HG02763 (cell line): ENCODE measurements around the gene RAB3IL1.

Experiments used
- ATAC-seq: cut with Tn5 transposase; IDR thresholded peaks from one replicate; pipeline ENCODE4 v1.9.1; 2021; ENCODE audit warnings: mild to moderate bottlenecking, moderate library complexity; ENCODE audit not compliant: unreplicated experiment

Gene RAB3IL1

DNA sequence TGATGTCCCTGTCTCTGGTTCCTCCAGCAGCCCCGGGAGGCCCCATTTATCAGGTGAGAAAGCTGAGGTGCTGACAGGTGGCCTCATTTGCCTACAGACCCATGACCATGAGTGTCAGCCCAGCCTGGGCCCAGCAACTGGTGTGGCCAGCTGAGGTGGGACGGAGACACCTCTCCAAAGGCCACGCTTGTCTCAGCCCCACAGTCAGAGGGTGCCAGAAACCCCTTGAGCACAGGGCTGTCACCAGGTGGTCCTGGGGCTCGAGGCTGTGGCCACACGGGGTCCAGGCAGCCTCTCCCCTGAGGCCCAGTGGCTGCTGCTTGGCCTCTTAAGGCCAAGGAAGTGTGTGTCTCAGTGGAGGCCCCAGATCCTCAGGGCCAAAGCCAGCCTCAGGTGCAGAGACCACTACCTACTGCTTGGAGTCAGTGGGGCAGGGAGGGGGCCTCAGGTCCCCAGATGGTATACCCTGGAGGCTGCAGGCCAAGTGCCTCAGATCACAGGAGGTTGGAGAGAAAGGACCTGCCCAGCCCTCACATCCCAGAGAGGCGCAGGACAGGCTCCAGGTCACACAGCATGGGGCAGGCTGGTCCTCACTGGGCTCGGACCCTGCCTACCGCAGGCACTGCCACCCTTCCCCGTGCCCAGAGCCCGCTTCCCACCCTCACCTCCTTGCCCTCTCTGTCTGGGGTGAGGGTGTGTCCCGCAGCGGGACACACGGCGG, 11.4 kb downstream of the RAB3IL1 start:
- no peak for ATAC-seq

- no peak for ATAC-seq
Measured at GRCh38 chr11:61905067-61905696, 12.2 kb downstream of the RAB3IL1 start.

DNA sequence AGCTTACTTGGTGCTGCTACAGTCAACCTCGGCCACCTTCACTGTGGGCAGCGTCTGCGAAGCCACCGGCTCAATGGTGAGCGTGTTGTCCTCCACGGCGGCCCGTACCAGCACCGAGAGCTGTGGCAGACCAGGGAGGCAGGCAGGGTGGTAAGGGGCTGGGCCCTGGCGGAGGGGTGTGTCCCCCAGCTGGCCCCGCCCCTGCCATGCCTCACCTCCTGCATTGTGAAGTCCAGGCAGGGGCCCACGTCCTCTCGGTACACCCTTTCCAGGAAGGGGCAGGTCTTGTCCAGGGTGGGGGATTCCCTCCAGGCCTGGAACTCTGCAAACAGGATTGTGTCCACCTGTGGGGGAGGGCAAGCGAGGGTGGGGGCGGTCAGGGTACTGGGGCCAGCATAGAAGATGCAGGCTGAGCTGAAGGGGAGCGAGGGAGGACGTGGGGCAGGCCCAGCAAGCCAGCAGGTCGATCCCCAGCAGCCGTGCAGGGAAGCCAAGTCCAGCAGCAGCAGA, 12.8 kb downstream of the RAB3IL1 start:
- no peak for ATAC-seq

DNA sequence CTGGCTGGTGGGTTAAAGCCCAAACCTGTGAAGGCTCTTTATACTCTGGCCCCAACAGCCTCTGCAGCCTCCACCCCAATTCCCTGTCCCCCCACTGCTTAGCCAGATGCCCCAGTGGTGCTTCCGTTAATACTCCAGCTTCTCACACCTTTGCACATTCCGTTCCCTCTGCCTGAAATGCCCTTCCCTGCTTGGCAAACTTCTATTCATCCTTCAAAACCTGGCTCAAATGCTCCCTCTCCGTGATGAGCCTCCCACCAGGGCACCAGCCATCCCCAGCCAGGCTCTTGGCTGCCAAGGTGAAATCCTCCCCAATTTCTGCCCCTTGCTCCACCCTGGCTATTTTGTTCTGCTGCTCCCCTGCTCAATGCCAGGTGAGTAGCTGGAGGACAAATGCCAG, 13.5 kb downstream of the RAB3IL1 start:
- ATAC-seq: no peak

GRCh38 chr11:61902313-61902712, 15.1 kb downstream of the RAB3IL1 start:
- no peak for ATAC-seq

DNA sequence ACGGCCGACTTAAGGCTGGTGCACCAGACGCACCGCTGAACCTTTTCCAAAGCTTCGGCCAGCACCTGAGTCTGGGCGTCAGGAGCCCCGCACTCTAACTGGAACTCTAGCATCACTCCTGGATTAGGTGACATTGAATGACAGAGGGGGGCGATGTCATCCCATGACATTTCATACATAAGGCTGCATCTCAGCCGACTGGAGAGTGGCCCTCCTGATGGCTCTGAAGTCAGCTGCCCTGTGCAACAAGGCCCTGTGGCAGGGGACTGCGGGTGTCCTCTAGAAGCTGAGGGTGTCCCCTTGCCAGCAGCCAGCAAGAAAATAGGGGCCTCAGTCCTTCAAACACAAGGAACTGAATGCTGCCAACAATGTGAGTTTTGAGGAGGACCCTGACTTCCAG, 16.0 kb downstream of the RAB3IL1 start:
- ATAC-seq: no peak

DNA sequence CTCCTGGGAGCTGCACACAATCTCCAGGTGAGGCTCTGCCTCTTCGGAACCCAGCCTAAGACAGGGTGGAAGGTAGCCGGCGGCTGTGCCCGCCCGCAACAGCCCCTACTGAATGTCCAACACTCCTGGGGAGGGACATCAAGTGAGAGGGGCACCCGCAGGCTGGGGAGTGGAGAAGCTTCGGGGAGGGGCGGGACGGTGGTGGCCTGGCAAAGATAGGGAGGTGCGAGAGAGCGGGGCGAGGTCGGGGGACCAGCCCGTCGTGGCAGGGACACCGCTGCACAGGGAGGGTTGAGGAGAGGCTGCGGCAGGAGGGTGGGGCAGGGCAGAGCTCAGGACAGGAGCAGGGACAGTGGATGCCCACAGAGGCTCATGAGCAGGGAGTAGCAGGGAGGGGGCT, 17.1 kb downstream of the RAB3IL1 start:
- ATAC-seq: no peak

GRCh38 chr11:61899146-61899841, 18.1 kb downstream of the RAB3IL1 start:
- ATAC-seq: no peak

DNA sequence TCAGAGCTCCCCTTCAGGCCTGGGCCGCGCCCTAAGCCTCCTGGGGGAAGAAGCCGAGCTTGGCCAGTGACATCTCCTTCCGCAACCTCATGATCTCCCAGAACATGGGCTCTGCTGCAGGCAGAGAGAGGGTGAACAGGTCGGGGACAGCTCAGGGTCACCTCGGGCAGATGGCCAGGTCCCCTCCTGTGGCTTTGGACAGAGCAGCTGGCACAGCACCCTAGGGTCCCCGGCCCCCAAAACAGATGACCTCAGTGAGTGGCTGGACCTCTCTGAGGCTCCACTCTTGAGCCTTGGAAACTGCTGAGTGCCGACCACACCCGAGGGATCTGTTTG, 19.2 kb downstream of the RAB3IL1 start:
- no peak for ATAC-seq

DNA sequence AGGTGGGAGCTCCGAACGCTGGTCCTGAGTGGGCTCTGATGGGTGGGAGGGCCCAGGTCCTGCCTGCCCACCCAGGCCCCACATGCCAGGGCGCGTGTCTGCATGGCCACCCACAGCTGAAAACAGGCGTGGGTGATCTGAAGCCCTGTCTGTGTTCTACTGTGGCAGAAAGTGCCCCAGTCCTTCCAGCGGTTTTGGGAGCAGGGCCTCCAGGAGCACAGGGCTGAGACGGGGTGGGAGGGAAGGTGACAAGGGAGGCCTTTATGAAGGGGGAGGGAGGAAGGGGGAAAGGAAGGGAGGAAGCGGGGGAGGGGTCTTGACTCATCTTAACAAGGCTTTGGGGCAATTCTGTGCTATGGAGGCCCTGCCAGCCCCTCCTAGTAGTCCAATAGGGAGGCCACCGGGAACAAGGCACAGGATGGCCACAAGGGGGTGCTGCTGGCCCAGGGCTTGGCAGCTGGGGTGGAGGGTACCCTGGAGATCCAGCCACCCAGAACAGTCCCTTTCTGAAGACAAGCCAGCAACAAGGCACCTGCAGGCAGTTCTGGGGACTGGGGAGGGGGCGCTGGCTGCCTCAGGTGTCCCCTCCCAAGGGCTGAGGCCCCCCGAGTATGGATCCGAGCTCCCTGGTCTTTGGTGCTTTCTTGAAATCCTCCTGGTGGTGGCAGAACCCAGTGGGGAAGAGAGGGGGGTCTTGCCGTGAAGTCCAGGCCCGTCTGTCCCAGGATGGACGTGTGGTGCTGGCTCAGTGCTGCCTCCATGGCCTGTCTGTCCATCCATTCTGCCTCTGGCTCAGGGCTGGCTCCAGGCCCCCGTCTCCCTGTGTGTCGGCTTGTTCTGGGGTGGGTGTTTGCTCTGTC, 19.7 kb downstream of the RAB3IL1 start:
- no peak for ATAC-seq

DNA sequence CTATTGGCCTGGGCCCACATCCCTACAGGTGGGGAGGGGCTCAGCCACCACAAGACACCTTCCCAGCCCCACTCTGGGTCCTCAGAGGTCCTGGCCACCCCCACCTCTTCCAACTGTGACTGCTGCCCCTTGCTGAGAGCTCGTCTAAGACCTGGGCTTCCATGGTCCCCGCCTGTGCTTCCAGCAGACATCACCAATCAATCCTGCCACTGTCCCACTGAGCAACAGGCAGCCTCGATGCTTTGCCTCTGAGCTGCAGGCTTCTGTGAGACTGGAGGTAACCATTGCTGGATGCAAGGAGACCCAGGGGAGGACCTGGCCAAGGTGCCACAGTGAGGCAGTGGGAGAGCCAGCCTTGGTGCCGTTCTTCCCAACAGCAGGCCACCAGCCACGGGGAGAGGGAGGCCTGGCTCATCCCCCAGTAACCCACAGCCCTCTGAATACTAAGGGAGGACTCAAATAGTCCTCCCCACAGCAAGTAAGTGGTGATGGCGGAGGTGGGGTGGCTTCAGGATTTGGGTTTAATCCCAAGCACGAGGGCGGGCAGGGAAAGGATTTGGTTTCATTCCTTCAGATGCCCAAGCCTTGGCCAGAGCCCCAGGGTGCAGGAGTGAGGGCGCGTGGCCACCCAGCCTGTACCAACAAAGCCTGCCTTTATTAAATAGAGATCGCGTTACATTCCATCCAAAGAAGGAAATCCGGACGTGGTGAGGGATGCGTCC, 20.5 kb downstream of the RAB3IL1 start:
- no peak for ATAC-seq

DNA sequence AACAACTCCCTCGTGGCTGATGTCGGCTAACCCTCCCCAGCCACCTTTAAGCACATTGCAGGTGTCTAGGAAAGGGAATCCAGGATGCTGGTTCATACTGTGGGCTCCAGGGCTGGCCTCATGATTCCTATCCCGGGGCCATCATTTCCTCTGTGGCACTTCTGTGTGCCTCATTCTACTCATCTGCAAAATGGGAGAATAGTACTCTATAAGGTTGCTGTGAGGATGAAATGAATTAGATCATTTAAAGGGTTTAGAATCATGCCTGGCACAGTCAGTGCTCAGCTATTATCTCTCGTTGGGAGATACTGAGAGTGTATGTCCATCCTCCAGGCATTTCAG, 21.7 kb downstream of the RAB3IL1 start:
- no peak for ATAC-seq

DNA sequence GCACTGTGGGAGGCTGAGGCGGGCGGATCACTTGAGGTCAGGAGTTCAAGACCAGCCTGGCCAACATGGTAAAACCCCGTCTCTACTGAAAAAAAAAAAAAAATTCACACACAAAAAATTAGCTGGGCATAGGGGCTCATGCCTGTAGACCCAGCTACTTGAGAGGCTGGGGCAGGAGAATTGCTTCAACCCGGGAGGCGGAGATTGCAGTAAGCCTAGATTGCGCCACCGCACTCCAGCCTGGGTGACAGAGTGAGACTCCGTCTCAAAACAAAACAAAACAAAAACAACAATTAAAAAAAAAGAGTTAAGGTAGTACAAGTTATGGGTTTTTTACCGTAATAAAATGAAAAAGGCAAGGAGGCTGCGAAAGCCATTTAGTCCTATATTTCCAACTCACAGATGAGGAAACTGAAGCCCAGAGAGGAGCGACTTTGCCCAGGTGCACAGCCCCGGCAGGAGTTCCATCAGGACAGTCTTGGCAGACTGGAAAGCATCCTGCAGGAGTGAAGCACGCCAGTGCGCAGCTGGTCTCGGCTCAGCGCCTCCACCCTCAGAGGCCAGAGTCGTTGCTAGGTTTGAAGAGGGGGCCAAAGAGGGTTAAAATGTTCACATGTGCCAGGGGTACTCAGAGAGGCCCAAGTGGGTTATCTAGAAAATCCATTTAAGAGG, 22.2 kb downstream of the RAB3IL1 start:
- ATAC-seq: no peak

DNA sequence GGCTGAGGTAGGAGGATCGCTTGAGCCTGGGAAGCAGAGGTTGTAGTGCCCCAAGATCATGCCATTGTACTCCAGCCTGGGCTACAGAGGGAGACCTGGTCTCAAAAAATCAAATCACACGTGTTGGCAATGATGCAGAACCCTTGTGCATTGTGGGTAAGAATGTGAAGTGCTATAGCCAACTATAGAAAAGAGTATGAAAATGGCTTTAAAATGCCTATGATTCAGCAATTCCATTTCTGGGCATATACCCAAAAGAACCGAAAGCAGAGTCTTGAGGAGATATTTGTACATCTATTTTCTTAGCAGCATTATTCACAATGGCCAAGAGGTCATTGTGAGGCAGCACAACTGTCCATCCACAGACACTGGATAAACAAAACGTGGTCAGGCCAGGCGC, 23.4 kb downstream of the RAB3IL1 start:
- no peak for ATAC-seq

GRCh38 chr11:61892085-61892370, 25.3 kb downstream of the RAB3IL1 start:
- ATAC-seq: no peak

- ATAC-seq: peak; percentile 72
Measured at GRCh38 chr11:61891331-61892084, 25.9 kb downstream of the RAB3IL1 start, which contains the start of gene FADS3. TSS of gene FADS3 (minus strand) at chr11:61891545. CDS start at chr11:61891381, 164 bp downstream.

- peak; percentile 14 for ATAC-seq
Measured at GRCh38 chr11:61890529-61891330, 26.6 kb downstream of the RAB3IL1 start.

GRCh38 chr11:61889831-61890230, 27.5 kb downstream of the RAB3IL1 start:
- no peak for ATAC-seq

DNA sequence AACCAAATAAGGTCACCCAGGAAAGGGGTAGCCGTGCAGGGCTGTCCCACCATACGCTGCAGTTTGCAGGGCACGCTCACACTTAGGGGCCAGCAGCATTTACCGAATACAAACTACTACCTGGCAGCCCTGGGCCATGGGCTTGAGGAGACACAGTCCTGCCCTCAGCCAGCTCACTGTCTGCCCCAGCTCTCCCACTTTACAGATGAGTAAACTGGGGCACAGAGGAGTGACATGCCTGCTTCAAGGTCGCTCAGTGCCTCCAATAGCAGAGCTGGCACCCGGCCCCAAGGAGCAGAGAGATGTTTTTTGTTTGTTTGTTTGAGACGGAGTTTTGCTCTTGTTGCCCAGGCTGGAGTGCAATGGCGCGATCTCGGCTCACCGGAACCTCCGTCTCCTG, 28.8 kb downstream of the RAB3IL1 start:
- no peak for ATAC-seq
